Heart right ventricle (tissue), 16 donors: ENCODE results near the gene RAPGEF2. TPM values are rescaled to one million over a fixed set of nuclear protein-coding genes. Genes with fewer than 3 reads are reported as not detected.
"Not testable (repeated sequence)": the region's sequence is repeated elsewhere in the genome, so short reads cannot be mapped to it uniquely, and the experiment has no call there.

Source experiments
- ATAC-seq, 8 donors: fragments of 200-7000 bp; cut with Tn5 transposase; one replicate each; pipeline ENCODE4 v1.9.1; 2020; ENCODE audit warnings: mild to moderate bottlenecking in 8 of 8, moderate library complexity in 8 of 8, moderate number of reproducible peaks in 1 of 8
- DNase-seq, 2 donors: peaks; one replicate each; pipeline ENCODE4 v3.0.0-alpha.2; 2020
- H3K27ac ChIP-seq, 10 donors: fragments of 200-600 bp; sonication (generic) in 2 of 10; one replicate each; pipeline versions ENCODE4 v1.5.0 to v1.8.0; 2020 to 2022; ENCODE audit warnings: mild to moderate bottlenecking in 3 of 10
- H3K27me3 ChIP-seq, 7 donors: fragments of 200-600 bp; one replicate each; pipeline ENCODE4 v1.8.0; 2021 to 2022; ENCODE audit warnings: mild to moderate bottlenecking in 2 of 7
- H3K36me3 ChIP-seq, 9 donors: fragments of 200-600 bp; sonication (generic) in 1 of 9; one replicate each; pipeline versions ENCODE4 v1.5.0 to v1.8.0; 2020 to 2022; ENCODE audit warnings: mild to moderate bottlenecking in 2 of 9
- H3K4me1 ChIP-seq, 9 donors: fragments of 200-600 bp; sonication (generic) in 1 of 9; one replicate each; pipeline versions ENCODE4 v1.5.0 to v1.8.0; 2020 to 2022; ENCODE audit warnings: mild to moderate bottlenecking in 4 of 9
- H3K4me3 ChIP-seq, 10 donors: fragments of 200-600 bp; sonication (generic) in 2 of 10; one replicate each; pipeline versions ENCODE4 v1.5.0 to v1.8.0; 2020 to 2022; ENCODE audit warnings: mild to moderate bottlenecking in 7 of 10, moderate library complexity in 2 of 10
- H3K9me3 ChIP-seq, 11 donors: fragments of 200-600 bp in 10 of 11; sonication (generic) in 2 of 11; one replicate each; pipeline versions ENCODE4 v1.5.0 to v1.8.0; 2013 to 2022; ENCODE audit warnings: mild to moderate bottlenecking in 2 of 11, control low read depth in 1 of 11, moderate library complexity in 1 of 11
- WGBS, 2 donors: extraction: QIAGEN DNeasy Blood & Tissue Kit; methylation state at CpG; one replicate each; pipeline ENCODE4 v1.1.7; 2013; ENCODE audit warnings: inconsistent platforms in 1 of 2; 5-methylcytosine and 5-hydroxymethylcytosine counted together
- intact Hi-C, 10 donors: fragments of 100-400 bp; cut with DNase I; formaldehyde crosslinking; loops; one replicate each; pipeline versions ENCODE4 v1.11.1 to v1.14.2; 2022
- polyA plus RNA-seq, 2 donors: library from polyadenylated mRNA; stranded (reverse); fragments of 200-250 nt; gene quantifications; one replicate each; pipeline ENCODE4 v1.2.3, GENCODE V29; 2013
- total RNA-seq, 10 donors: library from RNA; stranded (reverse); fragmentation: NEBNext Ultra II Directional in 3 of 10; extraction: Animal tissue kit (Norgen Biotek cat#: 25700) in 3 of 10; gene quantifications; one replicate each; pipeline versions ENCODE4 v1.2.1 to v1.2.4, GENCODE V29; 2021 to 2023
- TF ChIP-seq, protein P1 (sequence below), 9 donors: fragments of 200-600 bp; sonication (generic) in 2 of 9; IDR thresholded peaks; one replicate each; pipeline versions ENCODE4 v1.5.0 to v1.8.0; 2021 to 2022; ENCODE audit warnings: antibody characterized with exemption in 9 of 9, mild to moderate bottlenecking in 5 of 9, moderate library complexity in 1 of 9
- donor health status: Arrhythmogenic right ventricular cardiomyopathy.
- donor health status: ischemic (EF 13 %, LVEDD 7.1; RV severe dilation, severe dysfunction).
- donor health status: healthy with polysubstance abuse.
- donor health status: DM: no; HTN: yes; CAD: no.
- donor health status: DM: no; HTN: no; CAD: no.
- donor health status: ischemic (EF 25% LVEDD 6.9; RV normal size, moderate dysfunction).
- donor health status: ischemic (EF 25% LVEDD 5.7; RV mildly dilated, moderate dysfunction).
- donor health status: healthy.
- donor health status: DM: yes; HTN: yes; CAD: no.
- donor health status: Ischemic cardiomyopathy.
- donor health status: ischemic (EF 35%, LVEDD 5.7; RV mildly dilated, moderate dysfunction).
- donor health status: nonischemic (EF 11% LVEDD 7.7; RV severe dilation, severe dysfunction).
- donor health status: DM: yes; HTN: yes; CAD: no.
- donor health status: PGD.
- donor health status: ischemic (EF 29% LVEDD 5.4; RV normal size, mild dysfunction).
- donor health status: nonischemic (EF 23%, LVEDD 6.1; RV moderate dilation, normal function).

The RAPGEF2 gene
- total and polyA plus RNA-seq, 12 donors, result 9.2 to 68.8 (median 53.7) TPM

GRCh38 chr4:159307929-159308328, 205.1 kb downstream of the RAPGEF2 start:
- no peak for ATAC-seq
- TF ChIP-seq, protein P1, sequence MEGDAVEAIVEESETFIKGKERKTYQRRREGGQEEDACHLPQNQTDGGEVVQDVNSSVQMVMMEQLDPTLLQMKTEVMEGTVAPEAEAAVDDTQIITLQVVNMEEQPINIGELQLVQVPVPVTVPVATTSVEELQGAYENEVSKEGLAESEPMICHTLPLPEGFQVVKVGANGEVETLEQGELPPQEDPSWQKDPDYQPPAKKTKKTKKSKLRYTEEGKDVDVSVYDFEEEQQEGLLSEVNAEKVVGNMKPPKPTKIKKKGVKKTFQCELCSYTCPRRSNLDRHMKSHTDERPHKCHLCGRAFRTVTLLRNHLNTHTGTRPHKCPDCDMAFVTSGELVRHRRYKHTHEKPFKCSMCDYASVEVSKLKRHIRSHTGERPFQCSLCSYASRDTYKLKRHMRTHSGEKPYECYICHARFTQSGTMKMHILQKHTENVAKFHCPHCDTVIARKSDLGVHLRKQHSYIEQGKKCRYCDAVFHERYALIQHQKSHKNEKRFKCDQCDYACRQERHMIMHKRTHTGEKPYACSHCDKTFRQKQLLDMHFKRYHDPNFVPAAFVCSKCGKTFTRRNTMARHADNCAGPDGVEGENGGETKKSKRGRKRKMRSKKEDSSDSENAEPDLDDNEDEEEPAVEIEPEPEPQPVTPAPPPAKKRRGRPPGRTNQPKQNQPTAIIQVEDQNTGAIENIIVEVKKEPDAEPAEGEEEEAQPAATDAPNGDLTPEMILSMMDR (IDR thresholded peaks at IDR 0.05), result no peak
- peaks cover 0 to 58% (median 33%) of the 10 kb centered on the region in 9 donors for H3K4me1 ChIP-seq
- H3K4me3 ChIP-seq, result no peak overlapping the region
- intact Hi-C loops, result no loop called here
- 72 to 74% methylated on average over 2 of the region's 2 CpGs for WGBS, 2 donors
- no peaks in the 10 kb centered on the region for H3K27me3 ChIP-seq
- DNase-seq, result no peak
- peaks cover 0 to 36% (median 0%) of the 10 kb centered on the region in 9 donors for H3K36me3 ChIP-seq
- H3K9me3 ChIP-seq, result peaks cover 0 to 15% (median 0%) of the 10 kb centered on the region in 11 donors
- H3K27ac ChIP-seq, result peak overlapping the region in 1 of 10 donors; percentile 9

GRCh38 chr4:159308566-159309340, 205.9 kb downstream of the RAPGEF2 start:
- Histone ChIP-seq H3K36me3 (peaks cover 0 to 36% (median 0%) of the 10 kb centered on the region in 9 donors), H3K27me3 (no peaks in the 10 kb centered on the region), H3K4me1 (peaks cover 0 to 65% (median 33%) of the 10 kb centered on the region in 9 donors), H3K4me3 (no peak overlapping the region), H3K27ac (peak overlapping the region in 5 of 10 donors; percentile 1 to 41 (median 26)), H3K9me3 (peaks cover 0 to 15% (median 0%) of the 10 kb centered on the region in 11 donors)
- intact Hi-C loops, result no loop called here
- no peak for DNase-seq
- TF ChIP-seq, protein P1 (IDR thresholded peaks at IDR 0.05), result no peak
- ATAC-seq, result peak in 4 of 8 donors; percentile 13 to 33 (median 26)
- WGBS, 2 donors, result 44% methylated on average over 4 of the region's 4 CpGs

DNA sequence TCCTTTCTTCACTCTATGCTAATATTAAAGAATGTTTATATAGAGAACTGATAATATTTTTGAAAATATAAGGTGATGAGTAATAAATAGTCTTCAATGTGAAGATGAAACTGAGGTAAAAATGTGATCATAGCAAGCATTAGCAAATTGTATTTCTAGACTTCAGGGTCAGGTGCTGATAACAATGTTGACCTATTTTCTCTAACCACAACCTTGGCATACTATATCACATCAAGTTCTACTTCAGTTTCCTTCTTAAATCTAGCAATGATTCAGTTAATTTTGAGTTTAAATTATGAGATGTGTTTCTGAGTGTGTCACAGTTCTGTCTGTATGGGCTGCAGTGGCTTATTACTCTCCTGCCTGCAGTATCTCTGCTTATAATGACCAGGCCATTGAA, 209.4 kb downstream of the RAPGEF2 start:
- intact Hi-C loops, result no loop called here
- H3K36me3 ChIP-seq, result peaks cover 0 to 39% (median 16%) of the 10 kb centered on the region in 9 donors
- ATAC-seq (no peak), DNase-seq (no peak)
- no peaks in the 10 kb centered on the region for H3K9me3 ChIP-seq
- TF ChIP-seq, protein P1 (IDR thresholded peaks at IDR 0.05), result no peak
- peaks cover 0 to 64% (median 33%) of the 10 kb centered on the region in 9 donors for H3K4me1 ChIP-seq
- H3K27me3 ChIP-seq, result no peaks in the 10 kb centered on the region
- no peak overlapping the region for H3K4me3 ChIP-seq
- no peak overlapping the region for H3K27ac ChIP-seq

- H3K4me3 ChIP-seq, H3K9me3 ChIP-seq, H3K27me3 ChIP-seq, H3K27ac ChIP-seq, intact Hi-C loops, ATAC-seq: not testable (repeated sequence)
- Histone ChIP-seq H3K36me3 (peaks cover 0 to 54% (median 16%) of the 10 kb centered on the region in 9 donors), H3K4me1 (peaks cover 0 to 33% (median 19%) of the 10 kb centered on the region in 9 donors)
- peak; percentile 18 to 33 for DNase-seq
- 80 to 87% methylated on average over 12 of the region's 12 CpGs for WGBS, 2 donors
- TF ChIP-seq, protein P1 (IDR thresholded peaks at IDR 0.05), result peak in 7 of 9 donors; percentile 13 to 46 (median 23)
Observed at GRCh38 chr4:159315879-159316278, 213.0 kb downstream of the RAPGEF2 start.
